Erythroblast (primary cell): ENCODE results near the gene RBM14.

Experiments used
- GATA1 ChIP-seq: IDR thresholded peaks from 2 replicates; pipeline ENCODE4 v1.6.1; 2011; ENCODE audit warnings: low read depth, mild to moderate bottlenecking, control low read depth, low read length, moderate library complexity
- POLR2A ChIP-seq: IDR thresholded peaks from 2 replicates; pipeline ENCODE4 v1.6.1; 2011; ENCODE audit warnings: mild to moderate bottlenecking, low read length

GRCh38 chr11:66636411-66636810 is 20.0 kb downstream of the RBM14 start:
- no peak for TF ChIP-seq POLR2A
- no peak for TF ChIP-seq GATA1
